Iris pigment epithelial cell (primary cell): ENCODE data around the gene EHHADH.

Experiments used
- DNase-seq: peaks from one replicate; pipeline ENCODE4 v3.0.0-alpha.2; 2011; ENCODE audit warnings: low read depth

EHHADH gene

GRCh38 chr3:185197068-185197467 is 56.8 kb downstream of the EHHADH start:
- DNase-seq = no peak

- DNase-seq = no peak
Measured at GRCh38 chr3:185195652-185196051, 58.2 kb downstream of the EHHADH start.

GRCh38 chr3:185188816-185189215 is 65.0 kb downstream of the EHHADH start:
- DNase-seq = no peak

GRCh38 chr3:185187391-185187790 is 66.5 kb downstream of the EHHADH start:
- no peak for DNase-seq

- DNase-seq = peak; percentile 34
Measured at GRCh38 chr3:185176750-185177359, 77.0 kb downstream of the EHHADH start.

- peak; percentile 55 for DNase-seq
Measured at GRCh38 chr3:185175370-185175987, 78.4 kb downstream of the EHHADH start.

GRCh38 chr3:185172086-185173049 is 81.5 kb downstream of the EHHADH start:
- DNase-seq = no peak

GRCh38 chr3:185164428-185165217 is 89.2 kb downstream of the EHHADH start:
- DNase-seq = no peak

GRCh38 chr3:185162634-185163033 is 91.2 kb downstream of the EHHADH start:
- no peak for DNase-seq

- DNase-seq = no peak
Measured at GRCh38 chr3:185161761-185162160, 92.1 kb downstream of the EHHADH start.

GRCh38 chr3:185157347-185157746 is 96.5 kb downstream of the EHHADH start:
- DNase-seq = no peak

- DNase-seq = no peak
Measured at GRCh38 chr3:185155678-185156077, 98.2 kb downstream of the EHHADH start.

GRCh38 chr3:185153861-185154629 is 99.8 kb downstream of the EHHADH start:
- no peak for DNase-seq

- DNase-seq = no peak
Measured at GRCh38 chr3:185153171-185153771, 100.6 kb downstream of the EHHADH start.

GRCh38 chr3:185152410-185153170 is 101.3 kb downstream of the EHHADH start, which contains the start of gene C3orf70:
TSS of gene C3orf70 (minus strand) at chr3:185153060. CDS start at chr3:185152823, 237 bp downstream.
- peak; percentile 39 for DNase-seq

GRCh38 chr3:185151964-185152409 is 101.9 kb downstream of the EHHADH start:
- no peak for DNase-seq

GRCh38 chr3:185151101-185151963 is 102.5 kb downstream of the EHHADH start:
- DNase-seq = no peak

- no peak for DNase-seq
Measured at GRCh38 chr3:185150561-185150960, 103.3 kb downstream of the EHHADH start.

- no peak for DNase-seq
Measured at GRCh38 chr3:185149591-185149990, 104.3 kb downstream of the EHHADH start.
